Measurements from ENCODE around the gene ZNF821.
"Not testable (repeated sequence)": the region's sequence is repeated elsewhere in the genome, so short reads cannot be mapped to it uniquely, and the experiment has no call there.

ZNF821 gene, protein sequence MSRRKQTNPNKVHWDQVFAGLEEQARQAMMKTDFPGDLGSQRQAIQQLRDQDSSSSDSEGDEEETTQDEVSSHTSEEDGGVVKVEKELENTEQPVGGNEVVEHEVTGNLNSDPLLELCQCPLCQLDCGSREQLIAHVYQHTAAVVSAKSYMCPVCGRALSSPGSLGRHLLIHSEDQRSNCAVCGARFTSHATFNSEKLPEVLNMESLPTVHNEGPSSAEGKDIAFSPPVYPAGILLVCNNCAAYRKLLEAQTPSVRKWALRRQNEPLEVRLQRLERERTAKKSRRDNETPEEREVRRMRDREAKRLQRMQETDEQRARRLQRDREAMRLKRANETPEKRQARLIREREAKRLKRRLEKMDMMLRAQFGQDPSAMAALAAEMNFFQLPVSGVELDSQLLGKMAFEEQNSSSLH

GRCh38 chr16:71883849-71884638, at the start of gene ZNF821:
TSS of gene ZNF821 (minus strand) at chr16:71884182. CDS start at chr16:71879946, 4,236 bp downstream.
- DNase-seq (ENCODE audit: low spot score) = peak; percentile 59

DNA sequence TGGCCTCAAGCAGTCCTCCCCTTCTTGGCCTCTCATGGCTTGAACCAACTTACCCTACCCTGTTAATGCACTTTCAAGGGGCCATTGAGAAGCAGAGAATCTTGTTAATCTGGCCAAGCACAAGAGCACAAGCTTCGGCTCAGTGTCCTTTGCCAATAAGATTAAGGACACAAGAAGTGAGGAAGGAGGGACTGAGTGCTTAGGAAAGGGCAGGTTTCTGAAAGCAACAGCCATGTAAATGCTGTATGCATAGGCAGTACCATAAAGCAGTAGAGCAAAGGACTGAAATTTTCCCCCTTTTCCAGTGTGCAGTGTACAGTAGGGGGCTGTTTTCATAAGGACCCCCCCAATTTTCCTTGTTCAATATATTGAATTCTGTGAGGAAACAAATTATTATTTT, 49.0 kb upstream of the ZNF821 start:
- DNase-seq (ENCODE audit: low spot score) = no peak

DNA sequence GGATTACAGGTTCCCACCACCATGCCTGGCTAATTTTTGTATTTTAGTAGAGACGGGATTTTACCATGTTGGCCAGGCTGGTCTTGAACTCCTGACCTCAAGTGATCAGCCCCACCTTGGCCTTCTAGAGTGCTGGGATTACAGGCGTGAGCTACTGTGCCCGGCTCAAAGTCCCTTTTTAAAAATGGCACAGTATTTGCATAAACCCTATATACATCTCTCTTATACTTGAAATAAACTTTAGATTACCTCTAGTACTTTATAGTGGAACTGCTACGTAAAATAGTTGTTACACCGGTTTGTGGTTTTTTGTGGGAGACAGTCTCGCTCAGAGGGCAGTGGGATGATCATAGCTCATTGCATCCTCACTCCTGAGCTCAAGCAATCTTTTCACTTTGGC, 47.6 kb upstream of the ZNF821 start:
- no peak for DNase-seq (ENCODE audit: low spot score)

DNA sequence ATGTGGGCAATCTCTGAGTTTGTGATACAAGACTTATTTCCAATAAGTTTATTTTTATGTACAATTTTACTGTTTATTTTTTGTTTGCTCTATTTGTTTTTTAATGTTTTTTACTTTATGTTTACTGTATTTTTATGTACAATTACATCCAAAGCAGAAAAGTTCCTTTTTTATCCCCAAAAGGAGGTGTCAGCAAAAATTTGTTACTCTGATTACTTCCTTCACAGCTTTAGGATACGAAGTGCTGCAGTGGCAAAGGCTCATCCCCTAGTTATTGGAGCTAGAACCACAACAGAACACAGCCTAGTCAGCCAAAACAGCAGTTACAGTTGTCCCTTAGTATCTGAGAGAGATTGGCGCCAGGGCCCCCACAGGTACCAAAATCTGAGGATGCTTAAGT, 47.0 kb upstream of the ZNF821 start:
- DNase-seq (ENCODE audit: low spot score) = no peak

GRCh38 chr16:71930013-71930563, 46.1 kb upstream of the ZNF821 start:
- no peak for DNase-seq (ENCODE audit: low spot score)

DNA sequence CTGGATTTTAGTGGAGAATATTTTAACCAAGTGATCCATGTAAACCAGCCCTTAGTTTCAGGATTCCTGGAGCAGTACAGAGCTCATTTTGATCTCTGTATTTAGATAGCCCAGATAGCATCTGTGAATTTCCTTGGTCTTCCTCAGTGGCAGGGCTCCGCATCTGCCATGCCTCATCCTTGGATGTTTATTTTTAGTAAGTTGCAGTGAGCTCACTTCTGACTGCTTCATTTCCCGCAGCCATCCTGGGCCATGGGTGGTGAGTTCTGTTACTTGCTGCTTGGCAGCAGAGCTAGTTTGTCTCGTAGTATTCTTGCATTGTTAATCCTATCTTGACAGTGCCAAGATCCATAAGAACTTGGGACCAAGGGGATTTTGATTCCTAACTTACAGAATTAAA, 45.1 kb upstream of the ZNF821 start:
- no peak for DNase-seq (ENCODE audit: low spot score)

DNA sequence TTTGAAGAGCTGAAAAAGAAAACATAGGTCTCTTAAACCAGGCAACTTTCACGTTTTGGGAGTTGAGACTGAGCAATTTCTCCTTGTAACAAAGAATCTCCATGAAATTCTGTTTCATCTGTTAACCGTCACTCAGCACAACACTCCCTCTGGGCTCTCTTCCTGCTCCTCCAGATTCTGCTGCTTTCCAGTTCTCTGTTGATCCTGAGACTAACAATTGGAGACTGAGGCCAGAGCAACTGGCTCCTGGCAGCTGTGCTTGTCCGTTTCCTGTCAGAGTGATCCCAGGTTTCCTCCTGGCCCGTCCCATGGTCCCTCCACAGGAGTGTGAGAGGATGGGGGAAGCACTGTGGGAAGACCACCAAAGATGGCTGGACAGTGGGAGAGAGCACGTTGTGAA, 43.8 kb upstream of the ZNF821 start:
- DNase-seq (ENCODE audit: low spot score) = no peak

- DNase-seq (ENCODE audit: low spot score) = peak; percentile 83
These were observed 43.4 kb upstream of the ZNF821 start for GRCh38 chr16:71927383-71927782.

- DNase-seq (ENCODE audit: low spot score) = no peak
These were observed 40.7 kb upstream of the ZNF821 start for GRCh38 chr16:71924710-71925109.

DNA sequence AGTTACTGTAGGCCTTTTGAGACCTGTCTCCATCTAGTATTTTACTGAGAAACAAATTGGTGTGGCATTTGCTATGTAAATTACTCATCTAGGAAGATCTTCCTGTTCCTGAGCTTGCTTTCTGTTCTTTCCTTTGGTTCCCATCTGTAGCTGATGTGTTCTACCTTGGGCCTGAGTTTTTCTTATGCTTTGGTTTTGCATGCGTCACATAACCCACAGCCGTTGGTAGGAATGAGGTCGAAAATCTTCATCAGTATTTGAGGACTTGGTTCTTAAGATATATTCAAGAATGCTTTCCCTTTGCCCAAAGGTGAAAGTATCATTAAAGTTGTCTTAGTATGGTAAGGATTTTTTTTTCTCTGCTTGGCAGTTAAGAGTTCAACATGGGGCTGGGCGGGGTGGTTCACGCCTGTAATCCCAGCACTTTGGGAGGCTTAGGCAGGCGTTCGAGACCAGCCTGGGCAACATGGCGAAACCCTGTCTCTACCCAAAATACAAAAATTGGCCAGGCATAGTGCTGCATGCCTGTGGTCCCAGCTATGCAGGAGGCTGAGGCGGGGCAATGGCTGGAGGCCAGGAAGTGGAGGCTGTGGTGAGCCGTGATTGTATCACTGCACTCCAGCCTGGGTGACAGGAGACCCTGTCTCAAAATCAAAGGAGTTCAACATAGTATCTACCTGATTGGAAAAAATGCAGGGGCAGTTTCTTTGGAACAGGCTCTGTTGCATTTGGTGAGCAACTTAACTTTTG, 40.1 kb upstream of the ZNF821 start:
- no peak for DNase-seq (ENCODE audit: low spot score)

DNA sequence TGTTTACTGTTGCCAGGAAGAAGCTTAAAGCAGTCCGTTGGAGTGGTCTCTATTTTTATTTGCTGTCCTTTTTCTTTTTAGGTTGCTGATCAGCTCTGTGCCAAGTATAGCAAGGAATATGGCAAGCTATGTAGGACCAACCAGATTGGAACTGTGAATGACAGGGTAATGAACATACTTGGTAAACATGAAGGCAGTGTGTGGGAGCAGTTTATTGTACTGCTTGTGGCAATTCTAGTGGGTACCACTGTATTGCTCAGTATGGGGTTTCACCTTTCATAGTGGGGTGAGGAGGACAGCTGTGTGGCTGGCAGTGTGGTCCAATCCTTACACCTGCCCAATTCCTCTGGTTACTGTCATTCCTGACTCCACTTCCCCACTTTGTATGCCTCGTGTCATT, 36.7 kb upstream of the ZNF821 start:
- DNase-seq (ENCODE audit: low spot score) = no peak

GRCh38 chr16:71919035-71919434, 35.1 kb upstream of the ZNF821 start:
- DNase-seq (ENCODE audit: low spot score) = no peak

DNA sequence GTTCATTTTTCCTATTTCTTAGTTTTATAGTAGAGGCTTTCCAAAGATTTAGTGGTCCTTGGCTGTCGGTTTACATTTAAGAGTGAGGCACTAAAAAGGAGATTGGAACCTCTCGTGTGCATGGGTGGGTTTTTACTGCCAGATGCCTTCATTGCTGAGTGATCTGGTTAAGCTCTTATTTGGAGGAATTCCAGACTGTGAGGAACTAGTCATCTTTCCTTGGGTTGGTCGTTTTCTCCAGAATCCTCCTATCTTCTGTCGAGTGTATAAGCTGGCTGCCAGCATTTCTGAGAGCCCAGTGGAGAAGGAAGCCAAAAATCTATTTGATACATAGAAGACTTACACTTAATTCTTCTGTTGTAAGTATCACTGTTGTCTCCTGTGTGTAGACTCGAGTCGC, 33.9 kb upstream of the ZNF821 start:
- DNase-seq (ENCODE audit: low spot score) = no peak

DNA sequence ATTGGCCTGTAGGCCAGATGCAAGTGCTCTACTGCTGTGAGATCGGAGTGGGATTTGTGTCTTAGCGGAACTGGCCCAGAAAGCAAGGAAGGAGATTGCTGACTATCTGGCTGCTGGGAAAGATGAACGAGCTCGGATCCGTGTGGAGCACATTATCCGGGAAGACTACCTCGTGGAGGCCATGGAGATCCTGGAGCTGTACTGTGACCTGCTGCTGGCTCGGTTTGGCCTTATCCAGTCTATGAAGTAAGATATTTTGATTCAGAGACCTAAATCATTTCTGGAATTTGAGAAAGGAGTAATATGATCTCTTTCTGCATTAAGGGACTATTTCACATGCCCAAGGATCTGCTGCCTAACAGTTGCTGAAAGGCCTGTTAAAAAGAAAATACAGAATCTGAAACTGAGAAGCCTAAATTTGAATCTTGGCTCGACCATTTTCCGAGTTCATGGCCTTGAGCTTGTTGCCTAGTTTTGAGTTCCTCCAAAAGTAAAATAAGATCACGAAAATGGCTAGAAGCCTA, 32.5 kb upstream of the ZNF821 start:
- no peak for DNase-seq (ENCODE audit: low spot score)

DNA sequence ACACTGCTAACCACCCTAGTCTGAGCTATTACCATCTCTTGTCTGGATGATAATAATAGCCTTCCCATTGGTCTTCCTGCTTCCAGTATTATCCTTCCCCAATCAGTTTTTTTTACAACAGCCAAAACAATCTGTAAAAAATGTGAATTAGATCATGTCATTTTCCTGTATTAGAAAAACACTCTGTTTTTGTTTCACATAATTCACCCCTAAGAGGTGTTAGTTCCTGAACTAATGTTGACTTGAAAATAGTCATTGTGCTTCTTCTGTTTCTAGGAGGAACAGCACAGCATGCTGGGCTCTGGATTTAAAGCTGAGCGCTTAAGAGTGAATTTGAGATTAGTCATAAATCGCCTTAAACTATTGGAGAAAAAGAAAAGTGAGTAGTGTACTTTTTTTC, 31.4 kb upstream of the ZNF821 start:
- no peak for DNase-seq (ENCODE audit: low spot score)

DNA sequence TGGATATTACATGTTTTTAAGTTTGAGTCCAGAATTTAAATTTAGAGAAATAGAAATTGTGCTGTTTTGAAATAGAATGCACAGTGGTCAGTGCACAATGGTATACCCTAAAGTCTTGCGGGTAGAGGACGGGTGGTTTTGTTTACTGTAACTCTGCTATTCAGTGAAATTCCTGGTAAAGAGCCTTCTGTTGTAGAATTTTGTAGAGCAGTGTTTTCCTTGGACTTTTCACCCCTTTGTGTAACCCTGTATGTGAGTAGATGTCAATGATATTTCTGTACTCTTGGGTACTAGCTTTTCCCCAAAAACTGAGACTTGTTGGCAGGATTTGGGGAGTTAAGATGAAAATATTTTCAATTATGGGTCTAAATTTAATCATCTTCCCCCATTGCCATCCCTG, 30.8 kb upstream of the ZNF821 start:
- no peak for DNase-seq (ENCODE audit: low spot score)

GRCh38 chr16:71912534-71913275, 28.7 kb upstream of the ZNF821 start:
- DNase-seq (ENCODE audit: low spot score) = no peak

DNA sequence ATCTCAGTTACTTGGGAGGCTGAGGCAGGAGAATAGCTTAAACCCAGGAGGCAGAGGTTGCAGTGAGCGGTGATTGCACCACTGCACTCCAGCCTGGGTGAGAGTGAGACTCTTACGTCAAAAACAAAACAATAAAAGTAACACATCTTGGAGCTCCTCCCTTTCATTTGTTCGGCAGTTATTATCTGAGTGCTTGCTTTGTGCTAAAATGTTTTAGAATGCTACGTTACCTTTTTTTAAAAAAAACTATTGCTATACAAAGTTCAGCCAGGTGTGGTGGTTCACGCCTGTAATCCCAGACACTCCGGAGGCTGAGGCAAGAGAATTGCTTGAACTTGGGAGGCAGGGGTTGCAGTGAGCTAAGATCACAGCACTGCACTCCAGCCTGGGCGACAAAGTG, 27.1 kb upstream of the ZNF821 start:
- DNase-seq (ENCODE audit: low spot score) = no peak

GRCh38 chr16:71905765-71906164, 21.8 kb upstream of the ZNF821 start:
- DNase-seq (ENCODE audit: low spot score) = not testable (repeated sequence)

GRCh38 chr16:71904239-71904638, 20.3 kb upstream of the ZNF821 start:
- no peak for DNase-seq (ENCODE audit: low spot score)

- DNase-seq (ENCODE audit: low spot score) = no peak
These were observed 19.6 kb upstream of the ZNF821 start for GRCh38 chr16:71903608-71904007.

Measured in COLO829 (cell line).